ENCODE data around the gene BHLHE23.
A peak's percentile ranks its signal among the peaks of the same experiment; 100 is the strongest.

BHLHE23 gene

DNA sequence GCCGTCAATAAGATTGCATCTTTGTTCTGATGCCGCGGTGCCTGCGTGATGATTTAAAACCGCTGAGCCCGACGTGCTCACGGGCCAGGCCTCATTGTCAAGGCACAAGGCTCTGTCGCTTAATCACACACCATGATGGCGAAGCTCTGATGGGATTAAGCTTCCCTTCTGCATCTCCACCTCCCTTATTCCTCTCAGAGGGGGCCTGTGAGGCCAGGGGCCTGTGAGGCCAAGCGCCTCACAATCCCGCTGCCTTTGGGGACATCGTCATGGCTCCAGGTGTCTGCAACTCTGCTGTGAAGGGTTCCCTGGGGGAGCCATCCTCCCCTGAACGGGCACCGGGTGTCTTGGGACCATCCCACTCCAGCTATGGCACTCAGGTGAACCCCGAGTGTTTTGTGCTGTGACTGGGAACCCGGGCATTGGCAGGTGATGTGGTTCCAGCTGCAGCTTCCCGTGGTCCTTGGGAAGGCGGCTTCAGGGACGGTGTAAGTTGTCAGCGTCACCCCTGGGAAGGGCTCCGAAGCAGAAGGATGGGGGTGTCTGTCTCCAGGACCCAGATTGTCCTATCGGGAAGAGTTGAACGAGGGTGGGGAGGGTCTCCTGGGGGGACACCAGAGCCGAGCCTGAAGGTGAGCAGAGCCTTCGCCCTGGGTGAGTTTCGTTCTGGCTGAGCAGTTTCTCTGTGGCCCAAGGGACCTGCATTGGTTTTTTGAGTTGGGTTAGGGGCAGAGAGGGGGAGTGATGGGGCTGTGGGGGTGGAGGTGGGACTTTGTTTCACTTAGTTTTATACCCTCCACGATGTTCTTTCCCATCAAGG is 18.0 kb upstream of the BHLHE23 start:
- no peak for DNase-seq

DNA sequence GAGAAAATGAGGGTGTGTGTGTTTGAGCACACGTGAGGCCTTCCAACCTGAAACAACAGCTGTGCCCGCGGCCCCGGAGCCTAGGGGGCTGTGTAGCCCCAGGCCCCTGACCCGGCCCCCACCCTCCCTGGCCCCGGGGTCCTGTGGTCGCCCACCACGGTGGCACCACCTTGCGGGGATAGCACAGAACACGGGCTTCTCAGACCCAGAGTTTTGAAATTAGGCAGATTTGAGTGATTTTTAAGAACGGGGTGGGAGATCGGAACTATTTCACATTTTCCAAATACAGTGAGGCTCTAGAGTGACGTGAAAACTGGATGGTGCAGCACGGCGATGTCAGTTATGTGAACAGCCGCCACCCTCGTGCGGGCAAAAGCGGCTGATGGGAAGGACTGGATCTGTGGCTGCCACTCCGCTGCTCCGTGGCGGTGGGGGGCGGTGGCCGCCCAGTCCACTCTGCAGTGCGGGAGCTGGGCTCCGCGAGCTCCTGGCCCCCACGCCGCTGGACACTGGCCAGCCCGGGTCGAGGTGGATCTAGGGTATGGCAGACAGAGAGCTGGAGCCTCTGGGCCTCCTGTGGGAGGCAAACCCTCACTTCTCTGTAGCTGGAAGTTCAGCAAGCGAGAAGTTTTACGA is 17.3 kb upstream of the BHLHE23 start:
- no peak for DNase-seq

DNA sequence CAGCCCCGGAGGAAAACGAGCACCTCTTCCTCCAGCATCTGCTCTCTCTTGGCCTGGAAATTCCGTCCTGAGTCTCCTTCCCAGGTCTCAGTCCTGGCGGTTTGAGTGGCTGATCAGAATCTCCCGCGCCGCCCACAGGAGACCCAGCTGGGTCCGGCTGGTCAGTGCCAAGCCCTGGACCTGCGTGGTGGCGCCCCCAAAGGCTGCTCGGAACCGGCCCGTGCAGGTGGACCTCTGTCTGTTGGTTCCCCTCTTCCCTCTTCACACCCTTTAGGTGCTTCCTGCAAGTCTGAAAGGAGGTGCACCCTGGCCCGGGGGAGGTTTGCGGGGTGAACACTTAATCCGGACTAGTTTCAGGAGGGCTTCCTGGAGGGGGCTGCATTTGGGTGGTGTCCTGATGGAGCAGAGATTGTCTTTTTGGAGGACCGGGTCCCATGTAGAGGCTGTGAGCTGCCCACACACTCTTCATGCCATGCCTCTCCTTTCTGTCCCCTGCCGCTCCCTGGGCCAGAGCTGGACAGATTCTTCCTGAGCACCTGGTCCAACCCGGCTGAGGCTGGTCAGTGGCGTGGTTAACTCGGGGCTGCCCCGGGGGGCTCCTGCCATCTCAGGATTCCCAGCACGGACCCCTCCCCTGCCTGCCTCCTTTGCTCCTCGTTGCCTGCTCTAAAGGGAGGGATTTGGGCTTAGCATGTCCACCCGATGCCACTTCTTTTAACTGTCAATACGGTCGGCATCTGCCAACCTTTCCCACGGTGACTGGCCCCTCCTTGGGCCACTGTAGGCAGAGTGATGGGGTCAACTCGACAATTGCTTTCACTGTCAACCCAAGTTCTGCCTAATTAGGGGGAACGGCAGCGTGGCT is 16.5 kb upstream of the BHLHE23 start:
- DNase-seq: no peak

DNA sequence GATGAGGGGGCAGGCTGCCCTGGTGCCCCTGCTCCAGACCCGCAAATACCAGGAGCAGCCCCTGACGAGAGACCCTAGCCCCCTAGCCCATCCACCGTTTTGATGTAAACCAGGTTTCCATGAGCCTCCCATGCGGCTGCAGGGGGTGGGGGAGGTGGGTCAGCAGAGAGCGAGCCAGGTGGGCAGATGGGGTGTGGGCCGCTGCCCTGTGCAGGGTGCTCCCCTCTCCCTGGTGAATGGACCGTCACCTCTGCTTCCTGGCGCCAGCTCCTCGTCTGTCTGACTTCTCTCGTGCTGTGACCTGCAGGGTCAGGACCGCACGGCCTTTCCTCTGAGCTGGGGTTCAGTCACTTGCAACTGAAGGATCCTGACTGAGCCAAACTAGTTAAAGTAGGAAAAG is 15.7 kb upstream of the BHLHE23 start:
- no peak for DNase-seq

GRCh38 chr20:63021356-63022321 is 14.9 kb upstream of the BHLHE23 start:
- DNase-seq: no peak

- DNase-seq: no peak
These were observed 13.9 kb upstream of the BHLHE23 start for GRCh38 chr20:63020681-63021080.

GRCh38 chr20:63017826-63018411 is 11.2 kb upstream of the BHLHE23 start:
- DNase-seq: no peak

GRCh38 chr20:63017076-63017825 is 10.5 kb upstream of the BHLHE23 start:
- DNase-seq: no peak

GRCh38 chr20:63016514-63017075 is 9.8 kb upstream of the BHLHE23 start:
- DNase-seq: no peak

DNA sequence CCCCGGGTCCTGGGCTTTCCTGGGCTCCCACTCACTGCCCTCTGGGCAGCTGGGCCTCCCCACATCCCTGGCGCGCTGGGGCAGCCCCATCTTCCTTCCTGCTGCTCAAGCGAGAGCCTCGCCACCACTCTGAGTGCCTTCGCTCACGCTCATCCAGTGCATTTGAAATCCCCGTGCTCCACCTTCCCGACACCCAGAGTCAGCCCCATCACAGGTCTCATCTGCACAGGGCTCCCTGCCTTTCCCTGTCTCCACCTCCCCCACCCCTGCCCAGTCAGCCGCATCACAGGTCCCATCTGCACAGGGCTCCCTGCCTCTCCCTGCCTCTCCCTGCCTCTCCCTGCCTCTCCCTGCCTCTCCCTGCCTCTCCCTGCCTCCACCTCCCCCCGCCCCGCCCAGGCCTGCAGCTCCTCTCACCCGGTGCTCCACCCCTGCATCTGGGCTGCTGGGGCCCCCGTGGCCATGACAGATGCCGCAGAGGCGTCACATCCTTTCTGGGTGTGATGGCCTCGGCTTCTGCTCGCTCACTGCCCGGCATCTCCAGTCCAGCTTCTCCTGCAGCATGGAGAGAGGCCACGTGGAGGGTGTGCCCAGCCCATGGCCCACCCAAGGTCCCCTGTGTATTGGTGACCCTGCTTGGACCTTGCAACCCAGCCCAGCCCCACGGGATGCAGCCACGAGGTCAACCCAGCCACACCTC is 9.0 kb upstream of the BHLHE23 start:
- no peak for DNase-seq

DNA sequence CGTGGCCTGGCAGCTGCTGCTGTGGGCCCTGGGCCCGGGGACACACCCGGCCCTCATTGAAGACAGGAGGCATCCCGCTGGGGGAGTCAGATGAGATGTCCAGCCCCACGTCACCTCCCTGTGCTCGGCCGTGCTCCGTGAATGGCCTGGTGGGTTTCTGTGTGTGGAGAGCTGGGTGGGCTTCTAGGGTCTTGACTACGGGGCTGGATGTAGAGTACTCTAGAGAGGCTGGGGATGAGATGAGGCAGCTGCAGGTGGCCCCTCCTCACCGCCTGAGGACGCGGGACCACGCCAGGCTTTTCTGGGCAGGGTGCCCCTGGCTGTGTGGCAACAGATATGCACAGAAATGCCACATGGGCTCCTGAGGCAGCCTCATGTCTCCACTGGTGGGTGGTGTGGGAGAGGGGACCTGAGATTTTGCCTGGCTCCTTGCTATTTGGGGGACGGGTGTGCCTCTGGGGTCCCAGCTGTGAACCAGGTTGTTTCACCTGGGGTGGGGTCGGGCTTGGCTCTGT is 8.4 kb upstream of the BHLHE23 start:
- DNase-seq: no peak

- no peak for DNase-seq
These were observed 7.9 kb upstream of the BHLHE23 start for GRCh38 chr20:63014710-63015109.

DNA sequence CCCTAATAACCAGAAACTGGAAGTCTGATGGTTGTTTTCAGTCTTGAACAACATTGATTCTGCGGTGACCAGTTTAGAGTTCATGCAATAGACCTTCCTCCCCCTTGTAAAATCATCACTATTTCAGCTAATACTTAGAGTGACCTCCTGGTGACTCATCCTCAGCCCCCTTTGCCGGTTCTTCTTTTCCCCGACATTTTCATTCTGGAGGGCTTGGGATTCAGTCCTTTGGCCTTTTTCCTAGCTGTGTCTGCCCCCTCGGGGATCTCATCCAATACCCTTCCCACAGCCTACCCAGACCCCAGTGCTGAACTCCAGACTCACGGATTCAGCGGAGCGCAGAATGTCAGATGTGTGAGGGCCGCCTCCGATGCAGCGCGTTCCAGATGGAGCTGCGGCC is 7.5 kb upstream of the BHLHE23 start:
- DNase-seq: no peak

- no peak for DNase-seq
These were observed 6.4 kb upstream of the BHLHE23 start for GRCh38 chr20:63013207-63013606.

- DNase-seq: no peak
These were observed 5.0 kb upstream of the BHLHE23 start for GRCh38 chr20:63011798-63012197.

DNA sequence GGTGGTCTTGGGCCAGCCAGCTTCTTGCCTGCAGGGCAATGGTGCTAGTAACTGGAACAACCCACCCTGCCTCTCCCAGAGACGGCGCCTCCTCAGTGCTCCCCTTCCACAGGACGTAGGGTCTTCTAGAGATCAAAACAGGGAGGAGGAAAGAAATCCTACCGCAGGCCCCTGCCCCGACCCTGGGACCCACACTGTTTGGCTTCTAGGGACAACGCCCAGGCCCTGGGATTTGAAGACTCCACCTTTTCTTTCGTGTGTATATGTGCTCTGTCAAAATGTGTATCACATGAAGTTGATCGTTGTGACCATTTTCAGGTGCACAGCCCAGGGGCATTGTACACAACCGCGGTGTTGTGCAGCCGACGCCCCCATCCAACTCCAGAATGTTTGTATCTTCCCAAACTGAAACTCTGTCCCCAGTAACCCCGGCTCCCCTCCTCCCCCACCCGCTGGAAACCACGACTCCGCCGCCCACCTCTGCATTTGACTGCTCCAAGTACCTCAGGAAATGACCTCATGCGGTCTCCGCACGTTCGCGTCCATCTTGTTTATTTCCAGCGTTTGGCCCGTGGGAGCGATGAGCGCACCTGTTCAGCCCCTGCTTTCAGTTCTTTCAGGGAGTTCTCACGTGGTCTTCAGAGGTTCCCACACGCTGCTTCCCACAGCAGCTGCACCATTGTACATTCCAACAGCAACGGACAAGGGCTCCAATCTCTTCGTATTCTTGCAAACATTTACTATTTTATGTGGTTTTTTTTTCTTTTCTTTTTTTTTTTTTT is 3.4 kb upstream of the BHLHE23 start:
- peak; percentile 55 to 67 (median 65) for DNase-seq

- peak; percentile 61 to 78 (median 73) for DNase-seq
These were observed 2.5 kb upstream of the BHLHE23 start for GRCh38 chr20:63009045-63009961.

GRCh38 chr20:63008541-63009044 is 1.8 kb upstream of the BHLHE23 start:
- no peak for DNase-seq

Measured in T-helper 1 cell (primary cell).